ENCODE data around the gene NOG.

DNA sequence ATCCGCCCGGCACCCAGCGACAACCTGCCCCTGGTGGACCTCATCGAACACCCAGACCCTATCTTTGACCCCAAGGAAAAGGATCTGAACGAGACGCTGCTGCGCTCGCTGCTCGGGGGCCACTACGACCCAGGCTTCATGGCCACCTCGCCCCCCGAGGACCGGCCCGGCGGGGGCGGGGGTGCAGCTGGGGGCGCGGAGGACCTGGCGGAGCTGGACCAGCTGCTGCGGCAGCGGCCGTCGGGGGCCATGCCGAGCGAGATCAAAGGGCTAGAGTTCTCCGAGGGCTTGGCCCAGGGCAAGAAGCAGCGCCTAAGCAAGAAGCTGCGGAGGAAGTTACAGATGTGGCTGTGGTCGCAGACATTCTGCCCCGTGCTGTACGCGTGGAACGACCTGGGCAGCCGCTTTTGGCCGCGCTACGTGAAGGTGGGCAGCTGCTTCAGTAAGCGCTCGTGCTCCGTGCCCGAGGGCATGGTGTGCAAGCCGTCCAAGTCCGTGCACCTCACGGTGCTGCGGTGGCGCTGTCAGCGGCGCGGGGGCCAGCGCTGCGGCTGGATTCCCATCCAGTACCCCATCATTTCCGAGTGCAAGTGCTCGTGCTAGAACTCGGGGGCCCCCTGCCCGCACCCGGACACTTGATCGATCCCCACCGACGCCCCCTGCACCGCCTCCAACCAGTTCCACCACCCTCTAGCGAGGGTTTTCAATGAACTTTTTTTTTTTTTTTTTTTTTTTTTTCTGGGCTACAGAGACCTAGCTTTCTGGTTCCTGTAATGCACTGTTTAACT, 1.0 kb downstream of the NOG start:
- TF ChIP-seq, protein P1, sequence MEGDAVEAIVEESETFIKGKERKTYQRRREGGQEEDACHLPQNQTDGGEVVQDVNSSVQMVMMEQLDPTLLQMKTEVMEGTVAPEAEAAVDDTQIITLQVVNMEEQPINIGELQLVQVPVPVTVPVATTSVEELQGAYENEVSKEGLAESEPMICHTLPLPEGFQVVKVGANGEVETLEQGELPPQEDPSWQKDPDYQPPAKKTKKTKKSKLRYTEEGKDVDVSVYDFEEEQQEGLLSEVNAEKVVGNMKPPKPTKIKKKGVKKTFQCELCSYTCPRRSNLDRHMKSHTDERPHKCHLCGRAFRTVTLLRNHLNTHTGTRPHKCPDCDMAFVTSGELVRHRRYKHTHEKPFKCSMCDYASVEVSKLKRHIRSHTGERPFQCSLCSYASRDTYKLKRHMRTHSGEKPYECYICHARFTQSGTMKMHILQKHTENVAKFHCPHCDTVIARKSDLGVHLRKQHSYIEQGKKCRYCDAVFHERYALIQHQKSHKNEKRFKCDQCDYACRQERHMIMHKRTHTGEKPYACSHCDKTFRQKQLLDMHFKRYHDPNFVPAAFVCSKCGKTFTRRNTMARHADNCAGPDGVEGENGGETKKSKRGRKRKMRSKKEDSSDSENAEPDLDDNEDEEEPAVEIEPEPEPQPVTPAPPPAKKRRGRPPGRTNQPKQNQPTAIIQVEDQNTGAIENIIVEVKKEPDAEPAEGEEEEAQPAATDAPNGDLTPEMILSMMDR (IDR thresholded peaks at IDR 0.05) = peak; percentile 50
- TF ChIP-seq POLR2AphosphoS5 (IDR thresholded peaks at IDR 0.05; ENCODE audit: low read depth, low read length) = no peak
- TF ChIP-seq, protein P2, sequence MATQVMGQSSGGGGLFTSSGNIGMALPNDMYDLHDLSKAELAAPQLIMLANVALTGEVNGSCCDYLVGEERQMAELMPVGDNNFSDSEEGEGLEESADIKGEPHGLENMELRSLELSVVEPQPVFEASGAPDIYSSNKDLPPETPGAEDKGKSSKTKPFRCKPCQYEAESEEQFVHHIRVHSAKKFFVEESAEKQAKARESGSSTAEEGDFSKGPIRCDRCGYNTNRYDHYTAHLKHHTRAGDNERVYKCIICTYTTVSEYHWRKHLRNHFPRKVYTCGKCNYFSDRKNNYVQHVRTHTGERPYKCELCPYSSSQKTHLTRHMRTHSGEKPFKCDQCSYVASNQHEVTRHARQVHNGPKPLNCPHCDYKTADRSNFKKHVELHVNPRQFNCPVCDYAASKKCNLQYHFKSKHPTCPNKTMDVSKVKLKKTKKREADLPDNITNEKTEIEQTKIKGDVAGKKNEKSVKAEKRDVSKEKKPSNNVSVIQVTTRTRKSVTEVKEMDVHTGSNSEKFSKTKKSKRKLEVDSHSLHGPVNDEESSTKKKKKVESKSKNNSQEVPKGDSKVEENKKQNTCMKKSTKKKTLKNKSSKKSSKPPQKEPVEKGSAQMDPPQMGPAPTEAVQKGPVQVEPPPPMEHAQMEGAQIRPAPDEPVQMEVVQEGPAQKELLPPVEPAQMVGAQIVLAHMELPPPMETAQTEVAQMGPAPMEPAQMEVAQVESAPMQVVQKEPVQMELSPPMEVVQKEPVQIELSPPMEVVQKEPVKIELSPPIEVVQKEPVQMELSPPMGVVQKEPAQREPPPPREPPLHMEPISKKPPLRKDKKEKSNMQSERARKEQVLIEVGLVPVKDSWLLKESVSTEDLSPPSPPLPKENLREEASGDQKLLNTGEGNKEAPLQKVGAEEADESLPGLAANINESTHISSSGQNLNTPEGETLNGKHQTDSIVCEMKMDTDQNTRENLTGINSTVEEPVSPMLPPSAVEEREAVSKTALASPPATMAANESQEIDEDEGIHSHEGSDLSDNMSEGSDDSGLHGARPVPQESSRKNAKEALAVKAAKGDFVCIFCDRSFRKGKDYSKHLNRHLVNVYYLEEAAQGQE (IDR thresholded peaks at IDR 0.05; ENCODE audit: insufficient read depth in 1 of 2, low read depth in 2 of 2, low read length in 1 of 2) = 0 out of 4 replicates have a peak, but pooled peaks of 1 of the 2 experiments have one; percentile 11

All from Panc1 (cell line).